Measurements from ENCODE around the gene SERPIND1. TPM values are rescaled to one million over a fixed set of nuclear protein-coding genes. Genes with fewer than 3 reads are reported as not detected.
"Not testable (repeated sequence)": the region's sequence is repeated elsewhere in the genome, so short reads cannot be mapped to it uniquely, and the experiment has no call there.

SERPIND1 gene
- total RNA-seq, 4 donors from 2014 or later, result 0.38 to 0.42 TPM; not detected in 2

DNA sequence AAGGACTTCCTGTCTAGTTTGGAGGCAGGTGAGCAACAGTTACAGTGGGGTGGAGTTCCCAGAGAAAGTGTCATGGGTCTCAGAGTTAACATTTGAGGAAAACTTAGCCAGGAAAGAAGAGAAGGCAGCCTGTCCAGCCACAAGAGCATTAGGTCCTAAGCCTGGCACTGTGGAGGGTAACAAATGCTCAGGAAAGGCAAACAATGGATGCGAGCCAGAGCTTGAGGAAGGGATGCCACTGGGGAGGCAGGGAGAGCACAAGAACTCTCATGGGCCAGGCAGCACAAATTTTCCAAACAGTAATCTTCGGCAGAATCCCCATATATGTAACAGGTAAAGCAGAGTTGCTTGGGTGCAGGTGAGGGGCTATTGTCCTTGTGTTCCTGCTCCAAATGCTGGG lies 8.0 kb upstream of the SERPIND1 start:
- H3K27me3 ChIP-seq, result no peaks in the 10 kb centered on the region
- 77 to 83% methylated on average over 2 of the region's 2 CpGs for WGBS, 2 donors
- no peak for TF ChIP-seq POLR2A (IDR thresholded peaks at IDR 0.05)
- TF ChIP-seq, protein P1, sequence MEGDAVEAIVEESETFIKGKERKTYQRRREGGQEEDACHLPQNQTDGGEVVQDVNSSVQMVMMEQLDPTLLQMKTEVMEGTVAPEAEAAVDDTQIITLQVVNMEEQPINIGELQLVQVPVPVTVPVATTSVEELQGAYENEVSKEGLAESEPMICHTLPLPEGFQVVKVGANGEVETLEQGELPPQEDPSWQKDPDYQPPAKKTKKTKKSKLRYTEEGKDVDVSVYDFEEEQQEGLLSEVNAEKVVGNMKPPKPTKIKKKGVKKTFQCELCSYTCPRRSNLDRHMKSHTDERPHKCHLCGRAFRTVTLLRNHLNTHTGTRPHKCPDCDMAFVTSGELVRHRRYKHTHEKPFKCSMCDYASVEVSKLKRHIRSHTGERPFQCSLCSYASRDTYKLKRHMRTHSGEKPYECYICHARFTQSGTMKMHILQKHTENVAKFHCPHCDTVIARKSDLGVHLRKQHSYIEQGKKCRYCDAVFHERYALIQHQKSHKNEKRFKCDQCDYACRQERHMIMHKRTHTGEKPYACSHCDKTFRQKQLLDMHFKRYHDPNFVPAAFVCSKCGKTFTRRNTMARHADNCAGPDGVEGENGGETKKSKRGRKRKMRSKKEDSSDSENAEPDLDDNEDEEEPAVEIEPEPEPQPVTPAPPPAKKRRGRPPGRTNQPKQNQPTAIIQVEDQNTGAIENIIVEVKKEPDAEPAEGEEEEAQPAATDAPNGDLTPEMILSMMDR (IDR thresholded peaks at IDR 0.05), result no peak
- intact Hi-C loops (cut with DNase I), result no loop called here
- H3K4me3 ChIP-seq, result no peak overlapping the region
- no peaks in the 10 kb centered on the region for H3K4me1 ChIP-seq
- DNase-seq, result no peak
- no peaks in the 10 kb centered on the region for H3K9me3 ChIP-seq
- no peak overlapping the region for H3K27ac ChIP-seq
- peaks cover 16 to 76% (median 32%) of the 10 kb centered on the region in 3 donors for H3K36me3 ChIP-seq

DNA sequence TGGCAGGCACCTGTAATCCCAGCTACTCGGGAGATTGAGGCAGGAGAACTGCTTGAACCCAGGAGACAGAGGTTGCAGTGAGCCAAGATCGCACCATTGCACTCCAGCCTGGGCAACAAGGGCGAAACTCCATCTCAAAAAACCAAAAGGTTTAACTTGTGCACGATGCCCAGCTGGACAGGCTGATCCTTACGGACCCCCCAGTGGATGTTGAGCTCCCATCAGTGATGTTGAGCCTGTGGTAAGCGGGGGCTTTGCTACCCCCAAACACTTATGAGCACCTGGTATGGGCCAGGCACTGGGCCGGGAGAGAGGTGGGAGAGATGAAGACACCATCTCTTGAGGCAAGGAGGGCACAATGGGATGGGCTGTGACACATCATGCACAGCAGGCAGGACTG lies 7.4 kb upstream of the SERPIND1 start:
- Histone ChIP-seq H3K27ac (no peak overlapping the region), H3K4me3 (no peak overlapping the region), H3K36me3 (peaks cover 16 to 74% (median 32%) of the 10 kb centered on the region in 3 donors), H3K27me3 (no peaks in the 10 kb centered on the region), H3K9me3 (no peaks in the 10 kb centered on the region), H3K4me1 (no peaks in the 10 kb centered on the region)
- WGBS, 2 donors, result 97 to 100% methylated on average over 4 to 7 of the region's 7 CpGs
- TF ChIP-seq POLR2A (IDR thresholded peaks at IDR 0.05), result no peak
- TF ChIP-seq, protein P1 (IDR thresholded peaks at IDR 0.05), result no peak
- DNase-seq, result no peak
- intact Hi-C loops (cut with DNase I), result no loop called here

DNA sequence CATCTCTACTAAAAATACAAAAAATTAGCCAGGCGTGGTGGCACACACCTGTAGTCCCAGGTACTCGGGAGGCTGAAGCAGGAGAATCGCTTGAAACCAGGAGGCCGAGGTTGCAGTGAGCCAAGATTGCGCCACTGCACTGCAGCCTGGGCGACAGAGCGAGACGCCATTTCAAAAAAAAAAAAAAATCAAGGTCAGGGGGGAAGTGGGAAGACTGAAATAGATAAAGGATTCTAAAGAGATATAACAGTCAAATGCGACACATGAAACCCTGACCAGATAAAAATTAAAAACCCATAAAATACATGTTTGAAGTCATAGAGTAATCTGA lies 4.5 kb upstream of the SERPIND1 start:
- H3K9me3 ChIP-seq; H3K27me3 ChIP-seq; H3K4me1 ChIP-seq; H3K27ac ChIP-seq; intact Hi-C loops (cut with DNase I); DNase-seq; H3K4me3 ChIP-seq: not testable (repeated sequence)
- WGBS, 2 donors, result 91 to 93% methylated on average over 8 to 9 of the region's 9 CpGs
- H3K36me3 ChIP-seq, result peaks cover 9 to 60% (median 10%) of the 10 kb centered on the region in 3 donors

DNA sequence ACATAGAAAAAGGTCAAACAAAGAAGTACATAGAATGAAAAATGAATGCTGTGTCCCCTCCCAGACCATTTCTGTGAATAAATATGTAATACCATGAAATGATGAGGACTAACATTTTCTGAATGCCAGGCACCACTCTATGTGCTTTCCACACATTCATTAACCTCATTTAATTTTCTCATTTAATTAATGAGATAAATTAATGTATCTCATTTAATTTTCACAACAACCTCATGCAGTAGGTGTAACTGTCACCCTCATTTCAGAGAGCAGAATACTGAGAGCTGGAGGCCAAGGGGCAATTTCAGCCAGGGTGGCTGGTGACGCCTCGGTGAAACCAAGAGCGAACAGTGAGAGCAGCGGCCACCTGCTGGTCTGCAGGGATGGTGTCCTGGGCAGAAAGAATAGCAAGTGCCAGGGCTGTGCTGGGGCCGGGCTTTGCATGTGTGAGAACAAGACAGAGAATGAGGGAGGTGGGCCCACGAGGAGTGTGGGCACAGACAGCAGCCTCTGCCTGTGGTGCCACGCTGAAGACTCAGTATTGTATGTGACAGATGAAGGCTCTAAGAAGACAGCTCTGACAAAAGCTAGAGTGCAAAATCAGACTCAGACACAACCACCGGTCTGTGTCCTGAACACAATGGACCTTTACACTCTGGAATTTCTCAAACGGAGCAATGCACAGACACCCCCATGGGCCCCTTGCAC lies 1.8 kb upstream of the SERPIND1 start:
- Histone ChIP-seq H3K27ac (no peak overlapping the region), H3K4me1 (peaks cover 0 to 4% (median 1%) of the 10 kb centered on the region in 3 donors), H3K9me3 (no peaks in the 10 kb centered on the region), H3K36me3 (peaks cover 0 to 39% (median 0%) of the 10 kb centered on the region in 3 donors), H3K4me3 (no peak overlapping the region), H3K27me3 (no peaks in the 10 kb centered on the region)
- 90 to 93% methylated on average over 9 of the region's 9 CpGs for WGBS, 2 donors
- intact Hi-C loops (cut with DNase I), result no loop called here
- DNase-seq, result no peak
- TF ChIP-seq, protein P1 (IDR thresholded peaks at IDR 0.05), result no peak
- no peak for TF ChIP-seq POLR2A (IDR thresholded peaks at IDR 0.05)

DNA sequence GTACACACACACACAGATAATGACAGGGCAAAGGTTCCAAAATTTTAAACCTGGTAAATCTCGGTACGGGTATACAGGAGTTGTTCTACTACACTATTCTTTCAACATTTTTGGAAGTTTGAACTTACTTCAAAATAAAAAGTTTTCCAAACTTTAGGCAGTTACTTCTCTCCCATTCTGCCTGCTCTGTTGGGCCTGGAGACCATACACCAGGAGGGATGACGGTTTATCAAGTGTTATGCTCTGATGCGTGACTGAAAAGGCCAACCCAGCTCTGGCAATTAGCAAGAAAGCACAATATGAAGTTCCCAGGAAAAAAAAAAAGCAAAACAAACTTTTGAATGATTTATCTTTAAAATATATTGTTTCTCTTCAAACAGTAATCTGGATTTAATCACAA lies 969 bp downstream of the SERPIND1 start:
- no peak overlapping the region for H3K4me3 ChIP-seq
- no peak overlapping the region for H3K27ac ChIP-seq
- WGBS, 2 donors, result 92 to 94% methylated on average over 4 of the region's 4 CpGs
- no peaks in the 10 kb centered on the region for H3K9me3 ChIP-seq
- peaks cover 5 to 28% (median 8%) of the 10 kb centered on the region in 3 donors for H3K4me1 ChIP-seq
- H3K36me3 ChIP-seq, result peaks cover 0 to 32% (median 2%) of the 10 kb centered on the region in 3 donors
- intact Hi-C loops (cut with DNase I), result no loop called here
- no peaks in the 10 kb centered on the region for H3K27me3 ChIP-seq
- TF ChIP-seq, protein P1 (IDR thresholded peaks at IDR 0.05), result no peak
- TF ChIP-seq POLR2A (IDR thresholded peaks at IDR 0.05), result no peak
- no peak for DNase-seq

All from esophagus squamous epithelium (tissue), 5 donors.